Measurements from ENCODE around the gene KIDINS220. TPM values are rescaled to one million over a fixed set of nuclear protein-coding genes. Genes with fewer than 3 reads are reported as not detected.

The KIDINS220 gene
- total and polyA plus RNA-seq, 2 experiments from 2014 or later: 24.2 to 77.5 TPM

GRCh38 chr2:8750221-8750620, 87.2 kb downstream of the KIDINS220 start:
- H3K79me2 ChIP-seq: no peaks in the 10 kb centered on the region
- no peaks in the 10 kb centered on the region for H3K27me3 ChIP-seq
- no peaks in the 10 kb centered on the region for H3K9me2 ChIP-seq (replicated peaks; ENCODE audit: insufficient read depth)
- no peak overlapping the region for H2AFZ ChIP-seq
- no peak for DNase-seq (ENCODE audit: low spot score)
- H3K4me3 ChIP-seq: no peak overlapping the region
- no peaks in the 10 kb centered on the region for H3K36me3 ChIP-seq (replicated peaks; ENCODE audit: insufficient read depth, low read depth)
- H3K9me3 ChIP-seq (ENCODE audit: low read depth): no peaks in the 10 kb centered on the region
- no peak for TF ChIP-seq EZH2phosphoT487 (IDR thresholded peaks at IDR 0.05; ENCODE audit: low read depth, severe bottlenecking, unreplicated experiment)
- no peak for TF ChIP-seq CTCF (IDR thresholded peaks at IDR 0.05; ENCODE audit: poor library complexity)
- TF ChIP-seq EZH2 (IDR thresholded peaks at IDR 0.05; ENCODE audit: borderline replicate concordance): no peak
- no peak overlapping the region for H3K4me2 ChIP-seq
- WGBS (ENCODE audit: low lambda C conversion rate, missing lambda C conversion rate): 94% methylated on average over 7 of the region's 7 CpGs
- peaks cover 8% of the 10 kb centered on the region for H3K4me1 ChIP-seq (ENCODE audit: insufficient read depth)
- H3K27ac ChIP-seq: no peak overlapping the region
- H4K20me1 ChIP-seq (ENCODE audit: insufficient read depth, poor library complexity, severe bottlenecking): no peaks in the 10 kb centered on the region

- DNase-seq (ENCODE audit: low spot score): no peak
- no peak overlapping the region for H3K4me2 ChIP-seq
- H4K20me1 ChIP-seq (ENCODE audit: insufficient read depth, poor library complexity, severe bottlenecking): no peaks in the 10 kb centered on the region
- WGBS (ENCODE audit: low lambda C conversion rate, missing lambda C conversion rate): 96% methylated on average over 6 of the region's 6 CpGs
- no peaks in the 10 kb centered on the region for H3K79me2 ChIP-seq
- H3K4me3 ChIP-seq: no peak overlapping the region
- H3K36me3 ChIP-seq (replicated peaks; ENCODE audit: insufficient read depth, low read depth): no peaks in the 10 kb centered on the region
- H3K27me3 ChIP-seq: no peaks in the 10 kb centered on the region
- H3K4me1 ChIP-seq (ENCODE audit: insufficient read depth): no peaks in the 10 kb centered on the region
- no peak overlapping the region for H2AFZ ChIP-seq
- TF ChIP-seq EZH2phosphoT487 (IDR thresholded peaks at IDR 0.05; ENCODE audit: low read depth, severe bottlenecking, unreplicated experiment) (no peak), CTCF (IDR thresholded peaks at IDR 0.05; ENCODE audit: poor library complexity) (no peak), EZH2 (IDR thresholded peaks at IDR 0.05; ENCODE audit: borderline replicate concordance) (no peak)
- no peaks in the 10 kb centered on the region for H3K9me3 ChIP-seq (ENCODE audit: low read depth)
- no peak overlapping the region for H3K27ac ChIP-seq
- H3K9me2 ChIP-seq (replicated peaks; ENCODE audit: insufficient read depth): no peaks in the 10 kb centered on the region
Measured at GRCh38 chr2:8743261-8743660, 94.2 kb downstream of the KIDINS220 start.

- no peak for DNase-seq (ENCODE audit: low spot score)
- Histone ChIP-seq H3K4me2 (no peak overlapping the region), H3K4me3 (no peak overlapping the region), H3K4me1 (ENCODE audit: insufficient read depth) (no peaks in the 10 kb centered on the region), H4K20me1 (ENCODE audit: insufficient read depth, poor library complexity, severe bottlenecking) (no peaks in the 10 kb centered on the region), H3K36me3 (replicated peaks; ENCODE audit: insufficient read depth, low read depth) (no peaks in the 10 kb centered on the region), H3K79me2 (no peaks in the 10 kb centered on the region), H2AFZ (no peak overlapping the region), H3K9me3 (ENCODE audit: low read depth) (no peaks in the 10 kb centered on the region), H3K9me2 (replicated peaks; ENCODE audit: insufficient read depth) (no peaks in the 10 kb centered on the region), H3K27me3 (no peaks in the 10 kb centered on the region), H3K27ac (no peak overlapping the region)
- 95% methylated on average over 4 of the region's 4 CpGs for WGBS (ENCODE audit: low lambda C conversion rate, missing lambda C conversion rate)
- TF ChIP-seq CTCF (IDR thresholded peaks at IDR 0.05; ENCODE audit: poor library complexity) (no peak), EZH2phosphoT487 (IDR thresholded peaks at IDR 0.05; ENCODE audit: low read depth, severe bottlenecking, unreplicated experiment) (no peak), EZH2 (IDR thresholded peaks at IDR 0.05; ENCODE audit: borderline replicate concordance) (no peak)
Measured at GRCh38 chr2:8740136-8740535, 97.3 kb downstream of the KIDINS220 start.
